NCI-H2227 (cell line): Measurements from ENCODE around the gene PRKACA.
A peak's percentile ranks its signal among the peaks of the same experiment; 100 is the strongest.

Experiments
- DNase-seq: peaks from one replicate; lab custom pipeline; 2025; ENCODE audit not compliant: unreplicated experiment; lab: John Stamatoyannopoulos, UW

The PRKACA gene

DNA sequence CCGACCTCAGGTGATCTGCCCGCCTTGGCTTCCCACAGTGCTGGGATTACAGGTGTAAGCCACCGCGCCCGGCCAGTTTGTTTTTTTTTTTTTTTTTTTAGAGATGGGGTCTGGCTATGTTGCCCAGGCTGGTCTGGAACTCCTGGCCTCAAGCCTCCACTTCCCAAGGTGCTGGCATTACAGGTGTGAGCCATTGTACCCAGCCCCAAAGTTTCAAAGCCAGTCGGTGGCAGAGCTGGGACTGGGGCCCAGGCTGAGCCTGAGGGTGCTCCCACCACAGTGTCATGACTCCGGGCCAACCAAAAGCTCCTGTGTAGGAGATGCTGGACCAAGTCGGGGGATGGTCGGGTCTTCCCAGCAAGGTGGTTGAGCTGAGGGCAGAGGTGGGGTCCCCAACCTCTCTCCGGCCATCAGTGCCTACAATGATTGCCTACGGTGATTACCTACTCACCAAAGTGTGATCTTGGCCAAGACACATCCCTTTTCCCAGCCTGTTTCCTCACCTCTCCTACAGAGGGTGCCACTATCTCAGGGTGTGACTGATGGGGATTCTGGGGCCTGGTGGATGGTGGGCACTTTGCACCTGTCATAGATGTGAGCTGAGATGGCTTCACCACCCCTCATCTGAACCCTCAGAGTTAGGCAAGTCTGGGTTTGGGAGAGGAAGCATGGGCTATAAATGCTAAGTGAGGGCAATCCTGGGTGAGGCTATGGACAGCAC lies 21.1 kb downstream of the PRKACA start:
- no peak for DNase-seq

DNA sequence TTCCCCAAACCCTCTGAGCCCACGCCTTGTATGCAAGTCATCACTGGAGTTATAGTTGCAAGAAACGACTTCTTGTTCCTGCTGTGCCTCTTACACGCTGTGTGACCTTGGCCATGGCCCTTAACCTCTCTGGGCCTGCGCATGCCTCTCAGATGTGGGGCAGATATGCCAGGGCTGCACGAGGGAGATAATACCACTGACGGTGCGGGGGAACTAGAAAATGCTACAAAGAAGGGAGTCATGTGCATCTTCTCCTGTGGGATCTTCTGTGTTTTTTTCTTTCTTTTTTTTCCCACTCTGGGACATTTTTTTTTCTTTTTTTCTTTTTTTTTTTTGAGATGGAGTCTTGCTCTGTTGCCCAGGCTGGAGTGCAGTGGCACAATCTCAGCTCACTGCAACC lies 22.7 kb downstream of the PRKACA start:
- DNase-seq: no peak

DNA sequence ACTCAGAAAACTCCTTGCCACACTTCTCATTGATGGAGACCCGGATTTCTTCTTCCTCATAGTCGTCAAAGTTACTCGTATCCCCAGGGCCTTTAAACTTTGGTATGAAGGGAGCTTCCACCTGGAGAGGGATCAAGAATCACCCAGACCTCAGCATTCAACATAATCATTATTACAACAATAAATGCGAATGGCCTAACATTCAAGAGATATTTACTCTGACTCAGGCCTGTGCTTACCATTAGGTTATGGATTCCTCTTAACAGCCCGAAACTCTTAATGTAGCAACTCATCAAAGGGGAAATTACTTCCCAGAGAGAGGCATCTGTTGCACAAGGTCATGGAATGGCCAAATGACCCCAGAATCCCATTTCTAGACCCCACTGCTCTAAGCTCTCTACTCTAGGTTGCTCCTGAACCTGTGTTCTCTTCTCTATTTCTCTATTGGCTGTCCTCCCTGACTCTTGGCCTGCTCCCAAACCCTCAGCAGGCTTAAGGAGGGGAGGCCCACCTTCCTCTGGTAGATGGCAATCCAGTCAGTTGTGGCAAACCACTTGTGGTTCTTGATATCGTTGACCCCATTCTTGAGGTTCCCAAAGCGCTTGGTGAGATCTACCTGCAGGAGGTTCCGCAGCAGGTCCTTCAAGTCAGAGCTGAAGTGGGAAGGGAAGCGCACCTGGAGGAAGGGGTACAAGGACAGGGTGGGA lies 24.3 kb downstream of the PRKACA start:
- DNase-seq: no peak

DNA sequence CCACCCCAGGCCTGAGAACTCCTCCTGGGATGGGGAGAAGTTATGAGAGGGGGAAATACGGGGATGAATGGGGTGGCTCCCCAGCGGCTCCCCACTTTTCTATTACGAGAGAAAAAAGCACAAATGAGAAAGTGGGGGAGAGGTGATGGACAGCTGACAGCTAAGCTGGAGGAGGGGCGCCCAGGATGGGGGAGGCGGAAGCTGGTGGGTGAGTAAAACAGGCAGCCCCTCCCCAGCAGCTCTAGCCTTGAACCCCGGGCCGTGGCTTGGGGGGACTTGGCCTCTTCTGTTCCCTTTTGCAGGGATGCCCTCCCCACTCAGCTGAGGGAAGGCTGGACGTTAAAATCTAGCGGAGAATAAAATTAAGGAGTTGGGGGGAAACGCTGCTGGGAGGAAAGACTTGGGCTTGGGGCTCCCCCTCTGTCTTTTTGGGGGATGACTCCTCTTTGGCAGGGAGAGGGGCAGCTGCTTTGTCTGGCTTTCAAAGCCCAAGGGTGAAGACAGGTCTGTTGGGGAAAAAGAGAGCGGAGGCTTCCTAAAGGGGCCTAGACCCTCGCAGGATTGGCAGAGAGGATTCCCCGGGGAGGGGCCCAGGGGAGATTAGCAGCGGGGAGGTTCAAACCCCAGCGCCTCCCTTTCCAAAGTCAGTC lies 25.6 kb downstream of the PRKACA start:
- DNase-seq: peak; percentile 46

DNA sequence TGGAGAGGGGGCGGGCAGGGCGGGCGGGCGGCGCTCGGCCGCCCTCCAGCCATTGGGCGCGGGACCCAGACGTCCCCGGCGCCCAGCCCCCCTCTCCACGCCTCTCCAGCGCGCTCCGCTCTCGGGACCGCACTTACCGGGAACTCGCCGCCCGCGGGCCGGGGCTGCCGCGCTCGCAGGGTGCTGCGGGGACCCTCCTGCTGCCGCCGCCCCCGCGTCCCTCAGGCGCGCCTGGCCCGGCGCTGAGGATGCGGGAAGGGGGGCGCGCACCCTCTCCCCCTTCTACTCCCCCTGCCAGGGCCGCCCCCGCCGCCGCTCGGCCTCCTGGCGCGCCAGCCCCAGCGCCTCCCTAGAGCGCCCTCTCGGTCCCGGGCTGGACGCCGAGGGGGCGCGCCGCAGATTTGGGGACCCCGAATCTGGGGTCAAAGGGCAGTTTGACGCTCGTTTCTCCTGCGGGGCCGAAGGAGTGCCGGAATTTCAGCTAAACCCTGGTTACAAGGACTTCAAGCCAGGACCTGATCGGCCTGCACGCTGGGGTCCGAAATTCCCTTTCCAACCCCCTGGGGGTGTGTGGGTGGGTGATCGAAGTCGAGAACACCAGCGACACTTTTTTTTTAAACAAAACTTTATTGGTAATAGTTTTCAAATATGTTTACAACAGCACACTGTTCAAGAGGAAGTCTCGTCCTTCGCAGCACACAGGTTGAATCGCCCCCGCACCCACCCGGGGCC lies 26.3 kb downstream of the PRKACA start:
- DNase-seq: peak; percentile 69

DNA sequence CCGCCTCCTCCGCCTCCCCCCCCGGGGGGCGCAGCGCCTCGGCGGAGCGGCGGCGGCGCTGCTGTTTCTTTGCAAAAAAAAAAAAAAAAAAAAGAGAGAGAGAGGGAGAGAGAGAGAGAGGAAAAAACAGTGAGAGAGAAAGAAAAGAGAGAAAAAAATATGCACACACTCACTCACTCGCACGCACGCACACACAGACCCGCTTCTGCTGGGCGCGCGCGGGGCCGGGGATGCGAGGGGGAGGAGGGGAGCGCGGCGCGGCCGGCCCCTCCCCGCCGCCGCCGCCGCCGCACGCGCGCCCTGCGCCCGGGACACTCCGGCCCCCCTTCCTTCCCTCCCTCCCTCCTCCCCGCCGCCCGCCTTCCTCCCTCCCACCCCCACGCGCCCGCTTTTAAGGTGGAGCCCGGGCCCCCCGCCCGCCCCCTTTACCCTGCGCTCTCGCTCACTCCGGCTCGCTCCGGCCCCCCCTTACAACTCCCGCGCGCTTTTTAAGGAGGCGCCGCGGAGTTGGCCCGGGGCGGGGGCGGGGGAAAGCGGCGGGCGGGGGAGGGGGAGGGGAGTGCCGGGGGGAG lies 27.0 kb downstream of the PRKACA start, which contains the start of gene SAMD1:
Gene SAMD1, minus strand, starts transcription at position 243 of the 572 bp plus-strand sequence.
- peak; percentile 89 for DNase-seq

DNA sequence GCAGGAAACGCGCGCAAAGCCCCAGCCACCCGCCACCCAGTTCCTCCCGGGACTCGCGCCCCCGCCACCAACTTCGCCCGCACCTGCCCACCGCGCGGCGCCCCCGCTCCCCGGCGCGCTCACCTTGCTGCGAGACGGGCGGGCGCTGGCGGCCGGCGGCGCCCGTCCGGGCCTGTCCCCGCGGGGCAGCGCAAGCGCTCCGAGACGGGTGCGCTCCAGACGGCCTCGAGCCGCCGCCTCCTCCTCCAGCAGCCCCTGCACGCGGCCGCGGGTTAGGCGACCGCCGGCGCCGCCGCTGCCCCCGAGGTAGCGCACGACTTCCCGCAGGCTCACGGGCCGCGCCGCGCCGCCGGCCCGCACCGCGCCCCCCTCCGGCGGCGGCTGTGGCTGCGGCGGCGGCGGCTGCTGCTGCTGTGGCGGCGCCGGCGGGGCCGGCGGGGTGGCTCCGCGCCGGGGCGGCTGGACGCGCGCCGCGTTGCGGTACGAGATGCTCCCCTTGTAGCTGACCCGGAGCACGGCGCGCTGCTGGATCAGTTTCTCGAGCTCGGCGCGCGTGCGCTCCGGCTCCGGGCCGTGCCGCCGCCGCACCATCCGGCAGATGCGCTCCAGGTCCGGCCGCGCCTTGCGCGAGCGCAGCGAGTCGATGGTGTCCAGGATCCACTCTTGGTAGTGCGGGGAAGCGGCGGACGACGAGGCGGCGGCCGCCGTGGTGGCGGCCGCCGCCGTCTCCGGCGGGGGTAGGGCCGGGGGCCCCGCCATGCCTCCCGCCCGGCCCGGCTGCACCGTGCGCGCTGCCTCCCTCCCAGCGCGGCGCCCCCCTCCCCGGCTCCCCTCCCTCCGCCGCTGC lies 27.7 kb downstream of the PRKACA start:
- DNase-seq: peak; percentile 68

DNA sequence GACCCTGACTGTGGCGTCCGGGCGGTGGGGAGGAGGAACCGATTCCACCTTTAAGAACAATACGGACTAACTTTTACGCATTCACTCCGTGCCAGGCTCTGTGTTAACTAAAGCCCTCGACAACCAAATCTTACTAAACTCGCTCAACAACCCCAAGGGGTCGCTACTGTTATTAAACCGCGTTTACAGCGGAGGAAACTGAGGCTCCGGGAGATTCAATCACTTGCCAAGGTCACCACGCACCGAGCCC lies 28.2 kb downstream of the PRKACA start:
- DNase-seq: peak; percentile 36

DNA sequence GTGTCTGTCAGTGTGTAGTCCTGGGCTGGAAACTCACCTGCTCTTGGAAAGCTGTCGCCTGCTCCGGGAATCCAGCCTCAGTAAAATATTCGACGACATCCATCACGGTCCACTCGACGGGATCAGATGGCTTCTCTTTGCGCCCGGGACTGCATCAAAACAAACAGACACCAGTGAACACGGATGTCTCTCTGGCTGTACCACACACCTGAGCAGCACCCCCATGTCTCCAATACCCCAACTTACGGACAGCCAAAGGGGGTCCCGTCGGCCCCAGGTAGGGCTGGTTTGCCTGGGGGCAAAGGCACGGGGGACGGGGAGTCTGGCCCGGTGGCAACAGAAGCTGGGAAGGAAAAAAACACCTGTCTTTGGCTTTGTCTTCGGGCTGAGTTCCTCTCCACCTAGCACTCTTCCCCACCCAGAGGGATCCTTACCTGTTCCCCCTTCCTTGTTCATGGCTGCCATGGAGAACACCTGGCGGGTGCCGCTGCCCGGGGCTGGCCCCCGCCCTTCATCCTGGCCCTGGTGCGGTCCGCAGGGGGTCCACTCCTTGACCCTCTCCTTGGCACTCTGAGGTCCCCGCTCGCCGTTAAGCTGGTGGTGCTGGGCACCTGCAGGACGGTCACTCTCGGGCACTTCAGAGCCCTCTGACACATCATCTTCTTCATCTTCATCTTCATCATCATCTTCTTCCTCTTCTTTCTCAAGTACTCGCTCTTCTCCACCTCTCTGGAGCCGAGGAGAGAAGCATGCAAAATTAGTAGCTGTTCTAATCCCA lies 28.7 kb downstream of the PRKACA start:
- no peak for DNase-seq

DNA sequence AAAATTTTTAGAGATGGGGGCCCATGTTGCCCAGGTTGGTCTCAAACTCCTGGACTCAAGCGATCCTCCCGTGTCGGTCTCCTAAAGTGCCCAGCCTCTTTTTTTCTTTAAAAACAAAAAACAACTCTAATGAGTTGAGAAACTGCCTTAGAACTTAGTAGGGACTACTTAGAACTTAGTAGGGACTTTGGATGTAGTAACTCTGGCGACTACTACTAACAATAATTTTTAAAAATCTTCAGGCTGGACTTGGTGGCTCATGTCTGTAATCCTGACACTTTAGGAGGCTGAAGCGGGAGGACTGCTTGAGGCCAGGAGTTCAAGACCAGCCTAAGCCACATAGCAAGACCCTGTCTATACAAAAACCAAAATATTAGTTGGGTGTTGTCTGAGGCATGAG lies 31.5 kb downstream of the PRKACA start:
- DNase-seq: no peak

DNA sequence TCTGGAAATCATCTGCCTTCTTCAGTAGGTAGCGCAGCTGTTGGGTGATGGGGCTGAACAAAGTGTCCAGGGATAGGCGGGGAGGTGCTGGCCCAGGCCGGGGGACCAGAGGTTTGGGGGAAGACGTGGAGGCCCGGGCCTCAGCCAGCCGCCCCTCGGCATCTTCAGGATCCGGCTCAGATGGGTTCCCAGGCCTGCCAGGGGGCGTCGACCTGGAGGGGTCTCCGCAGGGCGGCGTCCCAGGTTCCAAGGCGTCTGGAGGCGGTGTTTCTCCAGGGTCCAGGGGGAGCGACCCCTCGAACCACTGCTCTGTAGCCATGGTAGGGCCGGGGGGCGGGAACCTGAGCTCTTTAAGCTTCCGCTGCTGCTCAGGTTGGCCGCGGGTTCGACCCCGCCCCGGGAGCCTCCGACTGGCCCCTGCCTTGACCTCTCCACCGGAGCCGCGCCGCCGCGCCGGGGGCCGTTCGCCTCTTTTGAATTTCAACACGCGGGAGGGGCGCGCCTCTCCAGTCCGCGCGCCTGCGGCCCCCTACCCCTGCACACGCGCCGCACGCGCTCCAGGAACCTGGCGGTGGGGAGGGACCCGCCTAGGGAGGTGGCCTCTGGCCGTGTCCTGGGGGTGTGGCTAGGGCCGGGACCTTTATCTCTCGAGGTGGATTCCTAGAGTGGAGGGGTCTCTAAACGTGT lies 32.1 kb downstream of the PRKACA start, which contains the start of gene C19orf67:
Gene C19orf67, minus strand, starts transcription at position 475 of the 687 bp plus-strand sequence. Its CDS starts 156 bp downstream, at position 319.
- DNase-seq: no peak

DNA sequence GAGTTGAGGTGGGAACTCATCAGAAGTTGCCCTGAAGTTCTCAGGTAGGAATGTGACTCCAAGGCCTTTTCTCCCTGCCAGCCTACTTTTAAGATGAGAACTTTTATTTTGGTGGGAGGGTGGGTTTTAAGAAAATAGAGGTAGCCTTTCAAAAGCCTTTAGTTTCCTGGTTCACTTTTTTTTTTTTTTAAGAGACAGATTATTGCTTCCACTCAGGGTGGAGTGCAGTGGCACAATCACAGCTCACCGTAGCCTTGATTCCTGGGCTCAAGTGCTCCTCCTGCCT lies 34.9 kb downstream of the PRKACA start:
- no peak for DNase-seq

DNA sequence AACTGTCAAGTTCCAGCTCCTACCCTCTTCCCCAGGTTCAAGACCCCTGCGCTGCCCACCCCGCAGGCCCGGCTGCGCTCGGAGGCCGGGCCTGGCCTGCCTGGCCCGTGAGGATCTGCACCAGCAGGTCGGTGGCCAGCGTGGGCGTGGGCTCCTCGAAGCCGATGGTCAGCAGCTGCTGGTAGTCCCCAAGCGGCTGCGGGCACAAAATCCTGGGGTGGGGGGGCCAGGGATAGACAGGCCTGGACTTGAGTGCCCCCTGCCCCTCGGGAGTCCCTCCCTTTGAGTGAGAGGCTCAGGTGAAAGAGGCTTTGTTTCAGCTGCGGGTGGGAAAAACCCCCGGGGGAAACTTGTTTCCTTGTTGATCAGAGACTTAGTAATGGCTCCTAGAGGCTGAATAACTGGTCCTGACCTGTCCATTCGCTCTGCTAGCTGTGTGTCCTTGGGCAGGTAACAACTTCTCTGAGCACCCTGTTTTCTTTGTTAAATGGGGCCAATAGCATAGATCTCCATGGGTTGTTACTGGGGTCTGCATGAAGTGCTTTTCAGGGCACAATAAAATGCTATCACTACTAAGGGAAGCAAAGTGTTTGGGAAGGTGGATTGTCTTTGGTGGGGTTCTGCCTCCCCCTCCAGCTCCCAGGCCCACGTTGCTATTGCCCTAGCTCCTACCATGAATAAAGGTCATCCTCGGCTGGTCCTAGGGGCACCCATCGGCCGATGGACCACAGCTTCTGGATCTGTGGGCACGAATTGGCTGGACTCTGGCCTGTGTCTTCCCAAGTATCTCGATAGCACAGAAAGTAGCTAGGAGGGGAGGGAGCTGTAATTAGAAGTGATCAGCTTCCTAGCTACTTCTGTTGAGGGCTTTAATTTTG lies 35.5 kb downstream of the PRKACA start:
- peak; percentile 29 for DNase-seq

DNA sequence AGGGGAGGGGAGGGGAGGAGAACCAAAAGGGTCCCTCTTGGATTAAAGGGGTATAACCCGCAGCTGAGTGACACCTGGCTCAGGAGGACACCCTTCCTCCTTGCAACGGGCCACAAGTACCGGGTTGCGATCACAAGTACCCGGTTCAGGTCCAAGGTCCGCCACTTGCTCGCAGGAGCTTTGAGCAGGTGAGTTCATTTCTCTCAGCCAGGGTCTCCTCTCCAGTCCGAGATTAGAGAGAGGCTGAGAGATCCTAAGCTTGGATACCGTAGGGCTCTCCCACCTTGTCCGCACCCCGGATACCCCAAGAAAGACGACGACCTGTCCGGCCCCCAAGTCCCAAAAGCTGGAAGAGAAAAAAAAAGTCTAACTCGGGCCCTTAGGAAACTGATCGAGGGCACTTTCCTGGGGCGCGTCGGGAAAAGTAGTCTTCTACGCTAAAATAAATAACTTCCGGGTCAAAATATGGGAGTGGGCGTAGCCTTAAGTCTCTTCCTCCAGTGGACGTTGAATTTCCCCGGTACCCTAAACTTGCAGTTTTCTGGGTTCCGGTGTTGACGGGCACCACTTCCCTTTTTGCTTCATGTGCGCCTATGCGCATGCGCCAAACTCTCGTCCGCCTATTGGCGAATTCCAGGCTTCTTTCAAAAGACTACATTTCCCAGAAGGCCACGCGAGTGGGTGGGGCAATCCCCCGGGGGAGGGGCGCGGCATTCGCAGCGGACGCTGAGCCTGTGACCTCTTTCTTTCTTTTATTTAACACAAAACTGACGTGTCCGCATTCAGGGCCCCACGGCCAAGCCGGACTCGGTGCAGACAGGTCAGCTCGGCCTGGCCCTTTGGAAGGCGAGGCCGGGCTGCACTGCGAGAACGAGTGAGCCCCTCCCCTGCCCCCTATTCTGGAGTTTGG lies 36.4 kb downstream of the PRKACA start:
- DNase-seq: peak; percentile 98

DNA sequence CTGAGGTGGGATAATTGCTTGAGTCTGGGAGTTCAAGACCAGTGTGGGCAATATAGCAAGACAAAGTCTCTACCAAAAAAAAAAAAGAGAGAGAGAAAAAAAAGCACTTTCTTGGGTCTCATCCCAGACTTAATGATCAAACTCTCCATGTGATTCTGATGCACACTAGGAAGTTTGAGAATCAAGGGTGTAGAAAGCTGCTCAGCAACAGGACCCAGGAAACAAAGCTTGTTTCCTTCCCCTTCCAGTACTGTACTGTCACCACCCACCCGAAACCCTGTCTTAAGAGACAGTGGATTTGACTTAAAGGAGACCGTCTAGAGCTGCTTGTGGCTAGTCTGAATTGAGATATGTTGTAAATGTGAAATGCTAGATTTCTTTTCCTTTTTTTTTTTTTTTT lies 39.2 kb downstream of the PRKACA start:
- no peak for DNase-seq

DNA sequence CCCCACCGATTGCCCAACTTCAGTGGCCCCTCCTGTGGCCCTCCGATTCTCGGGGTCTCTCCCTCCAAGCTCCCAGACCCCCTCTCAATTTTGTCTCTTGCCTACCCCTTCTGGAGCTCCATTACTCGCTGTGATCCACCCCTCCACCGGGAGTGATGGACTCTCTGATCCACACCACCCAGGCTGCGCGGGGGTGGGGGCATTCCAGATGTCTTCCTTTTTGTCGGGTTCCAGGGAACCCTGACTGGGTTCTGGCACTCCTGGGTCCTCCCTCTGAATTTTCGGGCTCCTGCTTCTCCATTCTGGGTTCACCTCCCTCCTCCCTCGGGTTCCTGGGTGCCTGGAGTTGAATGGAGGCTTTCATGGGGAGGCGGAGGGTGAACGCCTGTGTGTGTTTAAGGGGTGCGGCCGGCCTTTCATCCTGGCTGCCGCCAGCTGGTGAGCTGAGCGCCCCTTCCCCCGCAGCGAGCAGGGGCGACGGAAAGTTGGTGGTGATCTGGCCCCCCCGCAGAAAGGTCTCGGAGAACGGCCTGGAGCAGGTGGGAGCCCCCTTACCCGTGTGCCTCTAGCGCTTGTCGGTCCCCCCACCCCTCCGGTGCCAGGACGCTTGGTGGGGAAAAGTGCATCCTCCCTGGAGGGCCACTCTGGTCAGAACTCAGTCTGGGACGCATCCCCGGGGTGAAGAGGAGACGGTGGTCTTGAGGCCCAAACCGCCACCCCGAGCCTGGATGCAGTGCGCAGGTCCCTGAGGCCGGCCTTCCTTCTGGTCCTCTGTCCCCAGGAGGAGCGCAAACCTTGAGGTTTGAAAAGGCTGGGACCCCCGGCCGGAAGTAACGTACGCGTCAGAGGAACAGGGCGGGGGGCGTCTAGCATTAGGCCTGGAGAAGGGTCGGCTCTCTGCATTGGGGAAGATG lies 43.4 kb downstream of the PRKACA start:
- peak; percentile 35 for DNase-seq
